ENCODE measurements around the gene RAPGEF5.

- TF ChIP-seq, protein P1, sequence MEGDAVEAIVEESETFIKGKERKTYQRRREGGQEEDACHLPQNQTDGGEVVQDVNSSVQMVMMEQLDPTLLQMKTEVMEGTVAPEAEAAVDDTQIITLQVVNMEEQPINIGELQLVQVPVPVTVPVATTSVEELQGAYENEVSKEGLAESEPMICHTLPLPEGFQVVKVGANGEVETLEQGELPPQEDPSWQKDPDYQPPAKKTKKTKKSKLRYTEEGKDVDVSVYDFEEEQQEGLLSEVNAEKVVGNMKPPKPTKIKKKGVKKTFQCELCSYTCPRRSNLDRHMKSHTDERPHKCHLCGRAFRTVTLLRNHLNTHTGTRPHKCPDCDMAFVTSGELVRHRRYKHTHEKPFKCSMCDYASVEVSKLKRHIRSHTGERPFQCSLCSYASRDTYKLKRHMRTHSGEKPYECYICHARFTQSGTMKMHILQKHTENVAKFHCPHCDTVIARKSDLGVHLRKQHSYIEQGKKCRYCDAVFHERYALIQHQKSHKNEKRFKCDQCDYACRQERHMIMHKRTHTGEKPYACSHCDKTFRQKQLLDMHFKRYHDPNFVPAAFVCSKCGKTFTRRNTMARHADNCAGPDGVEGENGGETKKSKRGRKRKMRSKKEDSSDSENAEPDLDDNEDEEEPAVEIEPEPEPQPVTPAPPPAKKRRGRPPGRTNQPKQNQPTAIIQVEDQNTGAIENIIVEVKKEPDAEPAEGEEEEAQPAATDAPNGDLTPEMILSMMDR (IDR thresholded peaks at IDR 0.05), result no peak
- no peak for TF ChIP-seq POLR2A (IDR thresholded peaks at IDR 0.05)
Measured at GRCh38 chr7:22403344-22403743, 46.4 kb upstream of the RAPGEF5 start.

All from stomach (tissue), 4 donors.